Muscle of leg (tissue), 11 donors: Measurements from ENCODE around the gene CBFA2T2. TPM values are rescaled to one million over a fixed set of nuclear protein-coding genes. Genes with fewer than 3 reads are reported as not detected.
A peak's percentile ranks its signal among the peaks of the same experiment; 100 is the strongest.

Experiments
- DNase-seq: peaks from one replicate; pipeline ENCODE4 v3.0.0; 2013
- H3K27ac ChIP-seq: one replicate; pipeline ENCODE4 v1.5.1; 2013; ENCODE audit warnings: mild to moderate bottlenecking, low read length, control low read depth
- H3K27me3 ChIP-seq: one replicate; pipeline ENCODE4 v1.6.1; 2013; ENCODE audit warnings: low read length; ENCODE audit not compliant: control insufficient read depth, insufficient read depth
- H3K36me3 ChIP-seq: one replicate; pipeline ENCODE4 v1.6.1; 2013; ENCODE audit warnings: low read length; ENCODE audit not compliant: control insufficient read depth, insufficient read depth
- H3K4me1 ChIP-seq: one replicate; pipeline ENCODE4 v1.6.1; 2013; ENCODE audit warnings: low read length; ENCODE audit not compliant: control insufficient read depth, insufficient read depth
- H3K4me3 ChIP-seq: one replicate; pipeline ENCODE4 v1.5.1; 2013; ENCODE audit warnings: low read length, control low read depth
- H3K9me3 ChIP-seq: replicated peaks from 2 replicates; pipeline ENCODE4 v1.6.1; 2013; ENCODE audit warnings: low read depth, low read length; ENCODE audit not compliant: control insufficient read depth
- WGBS: methylation state at CpG from one replicate; pipeline ENCODE4 v1.1.5; 2013; ENCODE audit warnings: missing lambda C conversion rate; ENCODE audit not compliant: insufficient coverage; 5-methylcytosine and 5-hydroxymethylcytosine counted together
- polyA plus RNA-seq, 8 donors: library from polyadenylated mRNA; unstranded; fragments of 120-200 nt; gene quantifications; one replicate each; pipeline versions ENCODE4 v1.2.1 to v1.2.3, GENCODE V29; 2013; ENCODE audit warnings: inconsistent platforms in 1 of 8, low replicate concordance in 1 of 8; ENCODE audit not compliant: insufficient read length in 8 of 8, insufficient read depth in 1 of 8
- total RNA-seq: library from RNA; stranded (reverse); fragments of 120-200 nt; gene quantifications from one replicate; pipeline ENCODE4 v1.2.4, GENCODE V29; 2013

The CBFA2T2 gene
- total and polyA plus RNA-seq, 9 donors, result 8.5 to 17.8 (median 12.8) TPM

- Histone ChIP-seq H3K4me1 (peaks cover 38% of the 10 kb centered on the region), H3K36me3 (peaks cover 26% of the 10 kb centered on the region), H3K27me3 (no peaks in the 10 kb centered on the region), H3K27ac (peak overlapping the region; percentile 53), H3K9me3 (no peaks in the 10 kb centered on the region), H3K4me3 (no peak overlapping the region)
- no peak for DNase-seq
- 57% methylated on average over 9 of the region's 14 CpGs for WGBS
Observed at GRCh38 chr20:33648396-33649004, 158.6 kb downstream of the CBFA2T2 start.

- H3K36me3 ChIP-seq, result peaks cover 21% of the 10 kb centered on the region
- no peaks in the 10 kb centered on the region for H3K9me3 ChIP-seq
- no peak overlapping the region for H3K4me3 ChIP-seq
- H3K27ac ChIP-seq, result peak overlapping the region; percentile 82
- 58% methylated on average over 13 of the region's 19 CpGs for WGBS
- peaks cover 41% of the 10 kb centered on the region for H3K4me1 ChIP-seq
- H3K27me3 ChIP-seq, result no peaks in the 10 kb centered on the region
- peak; percentile 75 for DNase-seq
Observed at GRCh38 chr20:33649201-33649681, 159.3 kb downstream of the CBFA2T2 start.

- Histone ChIP-seq H3K9me3 (no peaks in the 10 kb centered on the region), H3K4me1 (peaks cover 44% of the 10 kb centered on the region), H3K27me3 (peaks cover 2% of the 10 kb centered on the region), H3K4me3 (no peak overlapping the region), H3K27ac (peak overlapping the region; percentile 25), H3K36me3 (peaks cover 11% of the 10 kb centered on the region)
- DNase-seq, result peak; percentile 16
- 76% methylated on average over 6 of the region's 11 CpGs for WGBS
Observed at GRCh38 chr20:33650111-33650752, 160.3 kb downstream of the CBFA2T2 start.

- Histone ChIP-seq H3K4me3 (no peak overlapping the region), H3K27ac (no peak overlapping the region), H3K4me1 (peaks cover 44% of the 10 kb centered on the region), H3K36me3 (peaks cover 7% of the 10 kb centered on the region), H3K9me3 (no peaks in the 10 kb centered on the region), H3K27me3 (peaks cover 2% of the 10 kb centered on the region)
- peak; percentile 9 for DNase-seq
- 72% methylated on average over 2 of the region's 10 CpGs for WGBS
Observed at GRCh38 chr20:33650753-33651561, 161.1 kb downstream of the CBFA2T2 start.

- Histone ChIP-seq H3K27me3 (peaks cover 2% of the 10 kb centered on the region), H3K36me3 (peaks cover 6% of the 10 kb centered on the region), H3K4me3 (no peak overlapping the region), H3K27ac (no peak overlapping the region), H3K4me1 (peaks cover 44% of the 10 kb centered on the region), H3K9me3 (no peaks in the 10 kb centered on the region)
- DNase-seq, result no peak
- 88% methylated on average over 11 of the region's 13 CpGs for WGBS
Observed at GRCh38 chr20:33651562-33652048, 161.7 kb downstream of the CBFA2T2 start.

- H3K4me3 ChIP-seq, result no peak overlapping the region
- 33% methylated on average over 12 of the region's 16 CpGs for WGBS
- no peak overlapping the region for H3K27ac ChIP-seq
- peaks cover 33% of the 10 kb centered on the region for H3K4me1 ChIP-seq
- peaks cover 20% of the 10 kb centered on the region for H3K36me3 ChIP-seq
- no peaks in the 10 kb centered on the region for H3K9me3 ChIP-seq
- H3K27me3 ChIP-seq, result peaks cover 2% of the 10 kb centered on the region
- peak; percentile 80 for DNase-seq
Observed at GRCh38 chr20:33653218-33653899, 163.5 kb downstream of the CBFA2T2 start.

DNA sequence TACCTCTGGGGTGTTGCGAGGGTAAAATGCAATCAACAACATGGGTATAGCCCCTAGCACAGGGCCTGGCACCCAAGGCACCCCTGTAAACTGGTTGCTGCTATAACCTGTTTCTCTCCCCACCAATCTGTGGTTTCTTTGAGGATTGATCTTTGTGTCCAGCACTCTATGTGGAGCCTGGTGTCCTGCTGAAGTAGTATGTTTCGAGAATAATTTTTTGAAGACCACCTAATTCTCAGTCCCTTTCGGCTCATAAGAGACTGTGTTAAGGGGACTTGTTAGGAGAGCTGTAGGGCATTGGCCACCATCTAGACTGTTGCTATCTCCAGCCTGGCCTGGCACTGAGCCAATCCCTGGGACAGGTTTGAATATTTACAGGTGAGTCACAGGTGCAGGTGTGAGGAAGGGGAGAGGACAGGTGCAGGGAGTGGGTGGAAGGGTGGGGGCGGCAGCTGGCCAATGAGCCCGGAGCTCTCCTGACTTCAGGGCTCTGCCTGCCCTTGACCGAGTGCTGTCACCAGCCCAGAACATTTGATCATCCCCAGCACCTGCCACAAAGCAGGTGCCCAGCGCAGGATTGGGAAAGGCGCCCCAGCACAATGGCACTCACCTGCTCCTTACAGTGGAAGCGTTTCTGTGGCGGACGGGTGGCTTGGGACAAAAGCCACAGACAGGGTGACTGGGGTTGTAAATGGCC, 164.2 kb downstream of the CBFA2T2 start:
- H3K4me1 ChIP-seq, result peaks cover 27% of the 10 kb centered on the region

DNA sequence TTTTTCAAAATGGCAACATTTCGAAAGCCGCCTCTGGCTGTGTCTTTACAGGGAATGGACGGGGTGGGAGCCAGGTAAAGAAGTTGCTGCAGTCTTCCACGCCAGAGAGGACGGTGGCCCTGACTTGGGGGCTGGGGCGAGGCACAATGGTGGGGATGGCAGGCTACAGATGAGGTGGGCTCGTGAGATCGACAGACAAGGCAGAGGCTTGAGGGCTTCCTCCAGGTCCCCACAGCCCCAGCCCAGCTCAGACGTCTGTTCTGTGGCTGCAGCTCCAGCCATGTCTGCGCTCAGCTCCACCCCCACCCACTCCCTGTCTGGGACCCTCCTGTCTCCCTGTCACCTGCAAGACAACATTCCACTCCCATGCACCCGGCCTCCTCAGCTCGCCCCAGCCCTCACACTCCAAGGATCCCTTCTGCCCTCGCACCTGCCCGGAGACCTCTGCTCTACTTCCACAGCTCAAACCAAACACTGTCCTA, 164.8 kb downstream of the CBFA2T2 start:
- WGBS, result 64% methylated on average over 13 of the region's 14 CpGs
- H3K27me3 ChIP-seq, result peaks cover 2% of the 10 kb centered on the region
- peaks cover 21% of the 10 kb centered on the region for H3K4me1 ChIP-seq

More for the DNA sequence above, 164.2 kb downstream of the CBFA2T2 start:
- peak; percentile 31 for DNase-seq
- no peaks in the 10 kb centered on the region for H3K9me3 ChIP-seq
- H3K36me3 ChIP-seq, result peaks cover 22% of the 10 kb centered on the region
- no peak overlapping the region for H3K27ac ChIP-seq
- H3K4me3 ChIP-seq, result no peak overlapping the region
- WGBS, result 81% methylated on average over 6 of the region's 11 CpGs
- H3K27me3 ChIP-seq, result peaks cover 2% of the 10 kb centered on the region

GRCh38 chr20:33655164-33655563, 165.3 kb downstream of the CBFA2T2 start:
- peaks cover 2% of the 10 kb centered on the region for H3K27me3 ChIP-seq
- H3K9me3 ChIP-seq, result no peaks in the 10 kb centered on the region
- H3K4me1 ChIP-seq, result peaks cover 17% of the 10 kb centered on the region
- WGBS, result 74% methylated on average over 2 of the region's 4 CpGs
- no peak for DNase-seq
- peaks cover 33% of the 10 kb centered on the region for H3K36me3 ChIP-seq
- no peak overlapping the region for H3K27ac ChIP-seq
- no peak overlapping the region for H3K4me3 ChIP-seq

More for the DNA sequence above, 164.8 kb downstream of the CBFA2T2 start:
- Histone ChIP-seq H3K36me3 (peaks cover 29% of the 10 kb centered on the region), H3K27ac (no peak overlapping the region), H3K9me3 (no peaks in the 10 kb centered on the region), H3K4me3 (no peak overlapping the region)
- peak; percentile 7 for DNase-seq
